ENCODE measurements around the gene SIL1.

Gene SIL1

GRCh38 chr5:139185589-139185988, 12.6 kb downstream of the SIL1 start:
- POLR2A ChIA-PET: no interaction called here
- no peak for DNase-seq (ENCODE audit: extremely low spot score)
- CTCF ChIA-PET: interaction anchor here (0.7 to 2.0 kb wide), 7 partner anchors 9 to 93 kb away, joined by 3 to 6 read pairs (median 3); no protein-coding TSS in a partner anchor
- TF ChIP-seq CTCF (IDR thresholded peaks at IDR 0.05; ENCODE audit: control extremely low read depth, extremely low read depth, low read depth, missing control alignments): no peak

- TF ChIP-seq CTCF (IDR thresholded peaks at IDR 0.05; ENCODE audit: control extremely low read depth, extremely low read depth, low read depth, missing control alignments): no peak
- POLR2A ChIA-PET: no interaction called here
- no peak for DNase-seq (ENCODE audit: extremely low spot score)
- CTCF ChIA-PET: interaction anchor here (1.4 to 2.4 kb wide), 2 partner anchors 11 to 15 kb away, joined by 4 to 5 read pairs; partner anchors contain the start of gene SIL1
These were observed 14.7 kb downstream of the SIL1 start for GRCh38 chr5:139183502-139183901.

GRCh38 chr5:139182528-139183296, 15.5 kb downstream of the SIL1 start:
- ChIA-PET POLR2A (interaction anchor here (0.7 kb wide), 1 partner anchor 265 kb away, joined by 6 read pairs; no protein-coding TSS in a partner anchor), CTCF (interaction anchor here (1.4 to 2.4 kb wide), 2 partner anchors 12 to 15 kb away, joined by 4 to 5 read pairs; partner anchors contain the start of gene SIL1)
- DNase-seq (ENCODE audit: extremely low spot score): no peak
- no peak for TF ChIP-seq CTCF (IDR thresholded peaks at IDR 0.05; ENCODE audit: control extremely low read depth, extremely low read depth, low read depth, missing control alignments)

- DNase-seq (ENCODE audit: extremely low spot score): no peak
- CTCF ChIA-PET: no interaction called here
- POLR2A ChIA-PET: no interaction called here
- no peak for TF ChIP-seq CTCF (IDR thresholded peaks at IDR 0.05; ENCODE audit: control extremely low read depth, extremely low read depth, low read depth, missing control alignments)
These were observed 16.2 kb downstream of the SIL1 start for GRCh38 chr5:139181835-139182452.

GRCh38 chr5:139181322-139181730, 16.8 kb downstream of the SIL1 start:
- CTCF ChIA-PET: no interaction called here

More at GRCh38 chr5:139181322-139181730, 16.8 kb downstream of the SIL1 start:
- no peak for DNase-seq (ENCODE audit: extremely low spot score)
- no peak for TF ChIP-seq CTCF (IDR thresholded peaks at IDR 0.05; ENCODE audit: control extremely low read depth, extremely low read depth, low read depth, missing control alignments)
- POLR2A ChIA-PET: no interaction called here
